K562 (cell line): ENCODE results near the gene CRYBG1. TPM values are rescaled to one million over a fixed set of nuclear protein-coding genes. Genes with fewer than 3 reads are reported as not detected.

Experiments
- BDP1 ChIP-seq: IDR thresholded peaks from 3 replicates; pipeline ENCODE4 v1.6.1; 2011; ENCODE audit not compliant: insufficient read length, insufficient read depth
- BRD4 ChIP-seq: fragments of 200-600 bp; sonication (generic); IDR thresholded peaks from 2 replicates; pipeline ENCODE4 v1.6.1; 2017; ENCODE audit warnings: inconsistent platforms
- CCAR2 ChIP-seq: fragments of 200-400 bp; formaldehyde crosslinking; IDR thresholded peaks from 2 replicates; pipeline ENCODE4 v1.6.1; 2017; ENCODE audit warnings: mild to moderate bottlenecking, low read depth, low read length
- CHD2 ChIP-seq: IDR thresholded peaks from 2 replicates; pipeline ENCODE4 v1.6.1; 2011; ENCODE audit warnings: low read depth, low read length
- CTBP1 ChIP-seq: fragments of 450-650 bp; IDR thresholded peaks from 2 replicates; pipeline ENCODE4 v1.6.1; 2016; ENCODE audit warnings: borderline replicate concordance
- E2F3 ChIP-seq: fragments of 250-450 bp; sonication (Bioruptor Pico); IDR thresholded peaks from 2 replicates; pipeline ENCODE4 v1.4.0; 2020; ENCODE audit warnings: mild to moderate bottlenecking
- EHMT2 ChIP-seq: fragments of 450-650 bp; IDR thresholded peaks from 2 replicates; pipeline ENCODE4 v1.6.1; 2018; ENCODE audit warnings: antibody characterized with exemption
- MAZ ChIP-seq, 2 experiments: fragments of 450-650 bp in 1 of 2; sonication (generic) in 1 of 2; formaldehyde crosslinking; IDR thresholded peaks in 1 of 2; conservative IDR thresholded peaks in 1 of 2; 2 replicates each; pipeline versions ENCODE4 v1.4.0 to v1.5.0; 2020; ENCODE audit warnings: mild to moderate bottlenecking in 1 of 2, missing genetic modification reagents in 1 of 2
- NEUROD1 ChIP-seq: fragments of 150-350 bp; IDR thresholded peaks from 2 replicates; pipeline ENCODE4 v1.6.1; 2014; ENCODE audit warnings: borderline replicate concordance, low read length, low read depth; ENCODE audit not compliant: partially characterized antibody
- POU5F1 ChIP-seq: fragments of 150-350 bp; IDR thresholded peaks from 2 replicates; pipeline ENCODE4 v1.6.1; 2014; ENCODE audit warnings: borderline replicate concordance, low read length, low read depth, mild to moderate bottlenecking; ENCODE audit not compliant: partially characterized antibody
- SOX6 ChIP-seq: fragments of 450-650 bp; IDR thresholded peaks from 2 replicates; pipeline ENCODE4 v1.6.1; 2014; ENCODE audit warnings: mild to moderate bottlenecking
- SRSF1 ChIP-seq: fragments of 200-400 bp; formaldehyde crosslinking; IDR thresholded peaks from 2 replicates; pipeline ENCODE4 v1.6.1; 2017; ENCODE audit warnings: mild to moderate bottlenecking, low read depth, low read length, moderate library complexity
- SRSF9 ChIP-seq: fragments of 200-400 bp; formaldehyde crosslinking; IDR thresholded peaks from 2 replicates; pipeline ENCODE4 v1.6.1; 2017; ENCODE audit warnings: low read depth, low read length, borderline replicate concordance
- TAF9B ChIP-seq: fragments of 450-650 bp; IDR thresholded peaks from 2 replicates; pipeline ENCODE4 v1.6.1; 2018; ENCODE audit warnings: mild to moderate bottlenecking; ENCODE audit not compliant: partially characterized antibody
- TBP ChIP-seq: optimal IDR thresholded peaks from 2 replicates; pipeline ENCODE3; 2011; ENCODE audit warnings: low read depth, low read length, improper control_type of control experiment
- TEAD1 ChIP-seq, 2 experiments: fragments of 450-650 bp in 1 of 2; sonication (generic) in 1 of 2; formaldehyde crosslinking; IDR thresholded peaks; 2 replicates each; pipeline versions ENCODE4 v1.4.0 to v1.8.0; 2020 to 2022; ENCODE audit warnings: mild to moderate bottlenecking in 2 of 2, missing genetic modification reagents in 1 of 2
- ZKSCAN1 ChIP-seq: fragments of 150-350 bp; IDR thresholded peaks from 2 replicates; pipeline ENCODE4 v1.6.1; 2016; ENCODE audit warnings: low read depth, low read length
- ZNF253 ChIP-seq: fragments of 250-450 bp; sonication (Bioruptor Pico); conservative IDR thresholded peaks from 2 replicates; pipeline ENCODE4 v1.6.1; 2021; ENCODE audit warnings: mild to moderate bottlenecking
- ZNF316 ChIP-seq: fragments of 450-650 bp; IDR thresholded peaks from 2 replicates; pipeline ENCODE4 v1.6.1; 2016
- ZNF431 ChIP-seq: sonication (generic); formaldehyde crosslinking; IDR thresholded peaks from 2 replicates; pipeline ENCODE4 v1.8.0; 2022; ENCODE audit warnings: mild to moderate bottlenecking, missing genetic modification reagents
- ZNF583 ChIP-seq: fragments of 250-450 bp; sonication (Bioruptor Pico); IDR thresholded peaks from 2 replicates; pipeline ENCODE4 v1.4.0; 2020
- ZNF589 ChIP-seq: fragments of 200-800 bp; sonication (Bioruptor generic); IDR thresholded peaks from 2 replicates; pipeline ENCODE4 v1.6.1; 2016; ENCODE audit warnings: low read depth, missing genetic modification characterization, missing compliant biosample characterization
- polyA plus RNA-seq, 8 experiments: library from polyadenylated mRNA; depleted of rRNA in 4 of 8; stranded (reverse) in 5 of 8; unstranded in 3 of 8; fragments of >200 nt; fragmentation: Nextera tagmentation in 2 of 8; fragmentation: Illumina TruSeq in 1 of 8; extraction: Ambion mirVana in 2 of 8; extraction: Trizol in 1 of 8; gene quantifications; 2 replicates each; pipeline versions ENCODE4 v1.2.1 to v1.2.3, GENCODE V29; 2011 to 2014; ENCODE audit warnings: inconsistent platforms in 1 of 8, missing spikeins in 1 of 8
- total RNA-seq, 7 experiments: library from RNA; depleted of rRNA in 6 of 7; stranded (reverse); fragments of >200 nt in 6 of 7; fragmentation: Illumina TruSeq in 2 of 7; extraction: Trizol in 2 of 7; gene quantifications; 2 replicates each; pipeline versions ENCODE4 v1.2.1 to v1.2.3, GENCODE V29; 2011 to 2021; ENCODE audit warnings: low replicate concordance in 1 of 7
- TF ChIP-seq, protein P1 (sequence below): sonication (generic); formaldehyde crosslinking; IDR thresholded peaks from 2 replicates; pipeline ENCODE4 v1.8.1; 2022; ENCODE audit warnings: missing genetic modification reagents
- TF ChIP-seq, protein P2 (sequence below): fragments of 250-450 bp; sonication (Bioruptor Pico); IDR thresholded peaks from 2 replicates; pipeline ENCODE4 v1.8.0; 2021; ENCODE audit warnings: moderate library complexity, mild to moderate bottlenecking, inconsistent platforms

CRYBG1 gene
- total and polyA plus RNA-seq, 9 of the 15 experiments (the other 6 are each of a cell fraction or from before 2014, with no cell fraction given): 0.07 to 0.47 (median 0.11) TPM

DNA sequence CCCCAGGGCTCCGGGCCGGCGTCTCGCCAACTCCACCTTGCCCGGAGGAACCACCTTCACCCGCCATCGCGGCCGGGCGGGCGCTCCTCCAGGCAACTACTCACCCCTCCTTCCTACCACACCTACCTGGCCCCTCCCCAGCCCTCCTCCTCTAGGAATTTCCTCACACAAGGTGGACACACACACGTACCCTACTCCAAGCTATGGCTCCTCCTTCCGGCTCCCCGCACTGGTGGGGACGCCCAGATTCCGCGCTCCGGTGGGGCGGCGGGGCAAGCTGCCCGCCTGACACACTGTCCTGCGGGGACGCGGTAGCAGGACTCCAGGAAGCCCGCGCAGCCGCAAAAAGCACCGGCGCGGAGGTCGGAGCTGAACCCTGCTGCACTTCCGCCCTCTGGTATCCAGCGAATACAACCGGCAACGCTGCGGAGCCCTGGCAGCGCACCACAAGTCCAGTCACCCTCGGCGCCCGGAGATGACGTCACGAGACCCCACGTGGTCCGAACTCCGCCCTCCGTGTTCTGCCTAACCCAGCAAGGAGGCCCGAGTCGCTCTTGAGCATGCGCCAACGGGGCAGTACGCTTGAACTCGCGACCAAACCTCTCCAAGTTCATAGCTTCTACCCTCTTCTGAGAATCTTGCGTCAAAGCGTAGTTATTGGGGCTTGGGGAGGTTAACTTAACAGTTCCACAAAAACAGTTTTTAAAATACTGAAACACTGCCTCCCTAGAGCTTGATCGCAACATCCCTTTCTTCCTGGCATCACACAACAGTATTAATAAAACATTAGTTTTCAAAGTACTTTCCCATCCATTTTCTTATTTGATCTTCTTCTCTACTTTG lies 35.0 kb upstream of the CRYBG1 start, which contains the start of gene ATG5 (continued):
- peak; percentile 93 for TF ChIP-seq CTBP1
- peak in 1 of 2 experiments; percentile 77; a peak in 2 of 4 replicates for TF ChIP-seq TEAD1 (CRISPR knock-in tag; IDR thresholded peaks at IDR 0.05)
- no peak for TF ChIP-seq POU5F1
- no peak for TF ChIP-seq ZNF253 (CRISPR knock-in tag)
- no peak for TF ChIP-seq SRSF1
- 0 out of 2 replicates have a peak, but pooled peaks have one; percentile 49 for TF ChIP-seq ZNF431 (CRISPR knock-in tag)
- 0 out of 2 replicates have a peak, but pooled peaks have one; percentile 30 for TF ChIP-seq EHMT2
- TF ChIP-seq, protein P1, sequence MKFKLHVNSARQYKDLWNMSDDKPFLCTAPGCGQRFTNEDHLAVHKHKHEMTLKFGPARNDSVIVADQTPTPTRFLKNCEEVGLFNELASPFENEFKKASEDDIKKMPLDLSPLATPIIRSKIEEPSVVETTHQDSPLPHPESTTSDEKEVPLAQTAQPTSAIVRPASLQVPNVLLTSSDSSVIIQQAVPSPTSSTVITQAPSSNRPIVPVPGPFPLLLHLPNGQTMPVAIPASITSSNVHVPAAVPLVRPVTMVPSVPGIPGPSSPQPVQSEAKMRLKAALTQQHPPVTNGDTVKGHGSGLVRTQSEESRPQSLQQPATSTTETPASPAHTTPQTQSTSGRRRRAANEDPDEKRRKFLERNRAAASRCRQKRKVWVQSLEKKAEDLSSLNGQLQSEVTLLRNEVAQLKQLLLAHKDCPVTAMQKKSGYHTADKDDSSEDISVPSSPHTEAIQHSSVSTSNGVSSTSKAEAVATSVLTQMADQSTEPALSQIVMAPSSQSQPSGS (CRISPR knock-in tag): no peak
- peak; percentile 48 for TF ChIP-seq NEUROD1
- TF ChIP-seq CCAR2: no peak
- TF ChIP-seq E2F3: 0 out of 2 replicates have a peak, but pooled peaks have one; percentile 39
- TF ChIP-seq, protein P2, sequence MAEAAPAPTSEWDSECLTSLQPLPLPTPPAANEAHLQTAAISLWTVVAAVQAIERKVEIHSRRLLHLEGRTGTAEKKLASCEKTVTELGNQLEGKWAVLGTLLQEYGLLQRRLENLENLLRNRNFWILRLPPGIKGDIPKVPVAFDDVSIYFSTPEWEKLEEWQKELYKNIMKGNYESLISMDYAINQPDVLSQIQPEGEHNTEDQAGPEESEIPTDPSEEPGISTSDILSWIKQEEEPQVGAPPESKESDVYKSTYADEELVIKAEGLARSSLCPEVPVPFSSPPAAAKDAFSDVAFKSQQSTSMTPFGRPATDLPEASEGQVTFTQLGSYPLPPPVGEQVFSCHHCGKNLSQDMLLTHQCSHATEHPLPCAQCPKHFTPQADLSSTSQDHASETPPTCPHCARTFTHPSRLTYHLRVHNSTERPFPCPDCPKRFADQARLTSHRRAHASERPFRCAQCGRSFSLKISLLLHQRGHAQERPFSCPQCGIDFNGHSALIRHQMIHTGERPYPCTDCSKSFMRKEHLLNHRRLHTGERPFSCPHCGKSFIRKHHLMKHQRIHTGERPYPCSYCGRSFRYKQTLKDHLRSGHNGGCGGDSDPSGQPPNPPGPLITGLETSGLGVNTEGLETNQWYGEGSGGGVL (CRISPR knock-in tag): no peak
- no peak for TF ChIP-seq BRD4
- TF ChIP-seq ZNF583 (CRISPR knock-in tag): no peak
- TF ChIP-seq SRSF9: no peak
- 0 out of 2 replicates have a peak, but pooled peaks have one; percentile 12 for TF ChIP-seq ZNF589
- peak; percentile 65 for TF ChIP-seq TAF9B
- peak; percentile 50; the same call in 1 of the 2 replicates for TF ChIP-seq SOX6
- TF ChIP-seq CHD2: no peak
- TF ChIP-seq BDP1: no peak
- no peak for TF ChIP-seq ZNF316
- TF ChIP-seq MAZ (CRISPR knock-in tag; conservative IDR thresholded peaks at IDR 0.05 in 1 of 2, IDR thresholded peaks at IDR 0.05 in 1 of 2): peak; percentile 79 to 88
- TF ChIP-seq ZKSCAN1: peak; percentile 60
- peak; percentile 85 for TF ChIP-seq TBP
